SH-SY5Y (cell line): ENCODE results near the gene CELF2.

ENCODE experiments used
- GATA2 ChIP-seq: IDR thresholded peaks from 2 replicates; pipeline ENCODE4 v1.6.1; 2011; ENCODE audit warnings: mild to moderate bottlenecking, low read depth, low read length
- GATA3 ChIP-seq: IDR thresholded peaks from 2 replicates; pipeline ENCODE4 v1.6.1; 2011; ENCODE audit warnings: low read depth, mild to moderate bottlenecking, low read length, moderate library complexity

DNA sequence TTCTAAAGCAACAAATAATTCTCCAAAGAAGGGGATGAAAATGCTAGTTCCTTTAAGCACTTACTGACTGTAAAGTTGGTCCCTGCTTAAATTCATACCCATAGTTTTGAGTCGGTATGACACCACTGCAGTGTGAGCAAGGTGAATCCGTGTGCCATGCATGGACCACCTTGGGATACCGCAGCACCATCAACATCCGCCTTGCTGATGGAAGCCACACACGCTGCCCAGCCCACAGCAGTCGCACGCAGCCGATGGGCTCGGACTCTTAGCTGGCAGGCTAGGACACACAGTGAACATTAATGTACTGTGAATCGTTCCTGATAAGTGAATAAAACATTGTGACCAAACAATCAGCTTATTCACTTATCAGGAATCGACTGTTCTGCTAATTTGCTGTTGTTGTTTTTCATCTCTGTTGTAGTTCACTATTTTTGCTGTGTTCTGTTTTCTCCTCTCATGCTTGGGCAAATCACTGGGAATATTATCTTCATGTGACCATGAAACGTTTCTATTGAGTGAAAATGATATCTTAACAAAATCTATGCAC, 318.3 kb downstream of the CELF2 start:
- TF ChIP-seq GATA3 (no peak), GATA2 (no peak)
